GM20000 (cell line): ENCODE results near the gene IL18.

ENCODE experiments used
- DNase-seq: peaks from one replicate; pipeline ENCODE4 v3.0.0; 2012; ENCODE audit warnings: low spot score
- TF ChIP-seq, protein P1 (sequence below): IDR thresholded peaks from 2 replicates; pipeline ENCODE4 v1.5.1; 2012; ENCODE audit warnings: mild to moderate bottlenecking, control low read depth; ENCODE audit errors: extremely low read depth, missing control alignments

The IL18 gene

DNA sequence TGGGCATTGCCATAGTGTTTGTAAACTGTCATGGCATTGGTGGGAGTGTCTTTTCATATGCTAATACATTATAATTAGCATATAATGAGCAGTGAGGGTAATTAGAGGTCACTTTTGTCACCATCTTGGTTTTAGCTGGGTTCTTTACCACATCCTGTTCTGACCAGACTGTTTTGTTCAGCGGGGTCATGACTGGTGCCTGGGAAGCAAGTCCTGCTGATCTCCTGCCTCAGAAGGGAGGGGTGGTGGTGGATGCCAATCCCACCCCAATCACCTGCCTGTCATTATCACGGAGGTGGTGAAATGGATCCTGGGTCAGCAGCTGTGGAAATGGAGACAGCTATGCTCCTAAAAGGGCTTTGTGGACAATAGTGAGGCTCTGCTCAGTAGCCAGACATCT, 31.2 kb downstream of the IL18 start:
- TF ChIP-seq, protein P1, sequence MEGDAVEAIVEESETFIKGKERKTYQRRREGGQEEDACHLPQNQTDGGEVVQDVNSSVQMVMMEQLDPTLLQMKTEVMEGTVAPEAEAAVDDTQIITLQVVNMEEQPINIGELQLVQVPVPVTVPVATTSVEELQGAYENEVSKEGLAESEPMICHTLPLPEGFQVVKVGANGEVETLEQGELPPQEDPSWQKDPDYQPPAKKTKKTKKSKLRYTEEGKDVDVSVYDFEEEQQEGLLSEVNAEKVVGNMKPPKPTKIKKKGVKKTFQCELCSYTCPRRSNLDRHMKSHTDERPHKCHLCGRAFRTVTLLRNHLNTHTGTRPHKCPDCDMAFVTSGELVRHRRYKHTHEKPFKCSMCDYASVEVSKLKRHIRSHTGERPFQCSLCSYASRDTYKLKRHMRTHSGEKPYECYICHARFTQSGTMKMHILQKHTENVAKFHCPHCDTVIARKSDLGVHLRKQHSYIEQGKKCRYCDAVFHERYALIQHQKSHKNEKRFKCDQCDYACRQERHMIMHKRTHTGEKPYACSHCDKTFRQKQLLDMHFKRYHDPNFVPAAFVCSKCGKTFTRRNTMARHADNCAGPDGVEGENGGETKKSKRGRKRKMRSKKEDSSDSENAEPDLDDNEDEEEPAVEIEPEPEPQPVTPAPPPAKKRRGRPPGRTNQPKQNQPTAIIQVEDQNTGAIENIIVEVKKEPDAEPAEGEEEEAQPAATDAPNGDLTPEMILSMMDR = no peak
- no peak for DNase-seq

GRCh38 chr11:112129656-112130055, 34.2 kb downstream of the IL18 start:
- no peak for DNase-seq

GRCh38 chr11:112128483-112129121, 35.3 kb downstream of the IL18 start:
- no peak for DNase-seq
- TF ChIP-seq, protein P1 = no peak

More at GRCh38 chr11:112129656-112130055, 34.2 kb downstream of the IL18 start:
- TF ChIP-seq, protein P1 = no peak

- DNase-seq = no peak
- TF ChIP-seq, protein P1 = no peak
Observed at GRCh38 chr11:112127056-112127455, 36.8 kb downstream of the IL18 start.

DNA sequence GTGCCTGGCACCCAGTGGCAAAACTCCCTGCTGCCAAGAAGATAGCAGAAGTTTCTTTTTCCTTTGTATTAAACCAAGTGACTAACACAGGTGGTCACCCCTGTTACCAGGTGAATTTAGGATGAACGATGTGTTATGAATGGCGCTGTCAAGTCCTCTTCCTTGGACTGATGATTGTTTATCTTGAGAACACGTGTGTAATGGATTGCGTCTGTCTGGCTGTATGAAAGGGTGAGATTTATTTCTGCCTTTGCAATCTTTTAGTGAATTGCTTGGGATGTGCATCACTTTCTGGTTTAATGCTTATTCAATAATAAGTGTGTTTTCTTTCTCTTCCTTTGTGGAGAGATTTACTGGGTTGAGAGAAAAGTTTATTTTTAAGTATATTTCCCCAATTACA, 40.8 kb downstream of the IL18 start:
- no peak for DNase-seq
- TF ChIP-seq, protein P1 = no peak

DNA sequence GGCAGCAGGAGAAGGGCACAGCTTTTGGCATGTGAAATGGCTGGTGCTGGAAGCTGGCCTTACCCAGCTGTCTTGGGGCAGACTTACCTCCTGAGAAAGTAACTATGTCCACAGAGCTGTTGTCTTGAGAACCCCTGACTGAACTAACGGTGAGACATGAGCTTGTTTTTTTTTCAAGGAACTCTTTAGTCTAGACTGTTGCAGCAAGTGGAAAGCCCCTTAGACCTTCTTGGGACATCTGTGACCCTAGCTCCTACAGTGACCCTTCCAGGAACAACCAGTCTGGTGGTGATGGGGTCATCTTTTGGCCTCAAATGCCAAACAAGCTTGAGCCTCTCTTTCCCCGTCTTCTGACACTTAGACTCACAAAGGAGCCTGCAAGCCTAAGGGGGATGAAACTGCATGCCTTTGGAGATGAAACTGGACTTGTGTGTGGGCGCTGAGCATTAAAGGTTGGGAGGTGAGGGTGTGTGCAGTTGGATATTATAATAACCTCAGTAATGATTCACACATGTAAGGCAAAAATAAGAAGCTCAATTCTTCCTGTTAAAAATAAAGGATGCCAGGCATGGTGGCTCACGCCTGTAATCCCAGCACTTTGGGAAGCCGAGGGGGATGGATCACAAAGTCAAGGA, 41.8 kb downstream of the IL18 start:
- TF ChIP-seq, protein P1 = no peak
- DNase-seq = no peak

- TF ChIP-seq, protein P1 = no peak
- DNase-seq = no peak
Observed at GRCh38 chr11:112118176-112118575, 45.7 kb downstream of the IL18 start.
